22Rv1 (cell line): ENCODE measurements around the gene SERTAD1.

Source experiments
- ZFX ChIP-seq: fragments of 450-650 bp; IDR thresholded peaks from 2 replicates; pipeline ENCODE4 v1.6.1; 2017; ENCODE audit warnings: antibody characterized with exemption, borderline replicate concordance
- TF ChIP-seq, protein P1 (sequence below): fragments of 450-650 bp; IDR thresholded peaks from 2 replicates; pipeline ENCODE4 v1.5.1; 2017; ENCODE audit warnings: mild to moderate bottlenecking

DNA sequence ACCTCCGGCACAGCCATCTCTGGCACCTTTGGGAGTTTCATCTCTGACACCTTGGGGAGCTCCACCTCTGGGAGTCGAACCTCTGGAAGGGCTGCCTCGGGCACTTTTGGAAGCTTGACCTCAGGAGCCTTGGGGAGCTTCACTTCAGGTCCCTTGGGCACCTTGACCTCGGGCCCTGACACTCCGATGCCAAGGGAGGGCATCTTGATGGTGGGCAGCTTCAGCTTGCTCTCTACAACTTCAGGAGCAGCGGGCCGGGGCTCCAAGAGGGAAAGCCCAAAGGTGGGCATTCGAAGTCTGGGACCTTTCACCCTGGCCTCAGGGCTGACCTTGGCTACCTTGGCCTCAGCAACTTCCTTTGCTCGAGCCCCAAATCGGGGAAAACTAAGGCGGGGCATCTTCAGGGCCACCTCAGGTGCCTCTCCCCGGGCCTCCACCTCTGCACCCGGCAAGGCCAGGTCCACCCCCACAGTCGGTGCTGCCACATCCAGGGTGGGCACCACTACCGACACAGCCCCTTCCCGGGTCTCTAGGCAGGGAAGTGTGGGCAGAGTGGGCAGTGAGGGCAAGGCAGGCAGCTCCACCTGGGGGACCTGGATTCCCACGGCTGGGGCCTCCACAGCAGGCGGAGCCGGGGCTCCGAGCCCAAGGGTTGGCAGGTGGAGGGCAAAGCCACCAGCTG, 28.8 kb downstream of the SERTAD1 start:
- TF ChIP-seq, protein P1, sequence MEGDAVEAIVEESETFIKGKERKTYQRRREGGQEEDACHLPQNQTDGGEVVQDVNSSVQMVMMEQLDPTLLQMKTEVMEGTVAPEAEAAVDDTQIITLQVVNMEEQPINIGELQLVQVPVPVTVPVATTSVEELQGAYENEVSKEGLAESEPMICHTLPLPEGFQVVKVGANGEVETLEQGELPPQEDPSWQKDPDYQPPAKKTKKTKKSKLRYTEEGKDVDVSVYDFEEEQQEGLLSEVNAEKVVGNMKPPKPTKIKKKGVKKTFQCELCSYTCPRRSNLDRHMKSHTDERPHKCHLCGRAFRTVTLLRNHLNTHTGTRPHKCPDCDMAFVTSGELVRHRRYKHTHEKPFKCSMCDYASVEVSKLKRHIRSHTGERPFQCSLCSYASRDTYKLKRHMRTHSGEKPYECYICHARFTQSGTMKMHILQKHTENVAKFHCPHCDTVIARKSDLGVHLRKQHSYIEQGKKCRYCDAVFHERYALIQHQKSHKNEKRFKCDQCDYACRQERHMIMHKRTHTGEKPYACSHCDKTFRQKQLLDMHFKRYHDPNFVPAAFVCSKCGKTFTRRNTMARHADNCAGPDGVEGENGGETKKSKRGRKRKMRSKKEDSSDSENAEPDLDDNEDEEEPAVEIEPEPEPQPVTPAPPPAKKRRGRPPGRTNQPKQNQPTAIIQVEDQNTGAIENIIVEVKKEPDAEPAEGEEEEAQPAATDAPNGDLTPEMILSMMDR = no peak
- TF ChIP-seq ZFX = no peak
